ENCODE results near the gene KLHDC1. TPM values are rescaled to one million over a fixed set of nuclear protein-coding genes. Genes with fewer than 3 reads are reported as not detected.

KLHDC1 gene
- total RNA-seq, 1 donor from 2014 or later, result 4.7 TPM

- intact Hi-C loops (cut with DNase I), result no loop called here
Measured at GRCh38 chr14:49670475-49670874, 22.4 kb upstream of the KLHDC1 start.

GRCh38 chr14:49673586-49673985 lies 19.3 kb upstream of the KLHDC1 start:
- no peaks in the 10 kb centered on the region for H3K9me3 ChIP-seq
- intact Hi-C loops (cut with DNase I), result no loop called here
- H3K27me3 ChIP-seq, result no peaks in the 10 kb centered on the region
- no peak overlapping the region for H3K4me3 ChIP-seq
- H3K4me1 ChIP-seq, result no peaks in the 10 kb centered on the region
- H3K27ac ChIP-seq, result no peak overlapping the region
- no peak for DNase-seq (ENCODE audit: extremely low spot score in 2 of 2)
- TF ChIP-seq CTCF (IDR thresholded peaks at IDR 0.05) (no peak), POLR2AphosphoS5 (IDR thresholded peaks at IDR 0.05; ENCODE audit: insufficient read depth in 1 of 2, low read depth in 1 of 2) (no peak), POLR2A (IDR thresholded peaks at IDR 0.05) (no peak)
- H3K36me3 ChIP-seq, result no peaks in the 10 kb centered on the region

More at GRCh38 chr14:49670475-49670874, 22.4 kb upstream of the KLHDC1 start:
- no peaks in the 10 kb centered on the region for H3K4me1 ChIP-seq
- TF ChIP-seq POLR2AphosphoS5 (IDR thresholded peaks at IDR 0.05; ENCODE audit: insufficient read depth in 1 of 2, low read depth in 1 of 2) (no peak), CTCF (IDR thresholded peaks at IDR 0.05) (no peak), POLR2A (IDR thresholded peaks at IDR 0.05) (no peak)
- H3K27me3 ChIP-seq, result no peaks in the 10 kb centered on the region
- H3K27ac ChIP-seq, result no peak overlapping the region
- no peaks in the 10 kb centered on the region for H3K9me3 ChIP-seq
- H3K36me3 ChIP-seq, result no peaks in the 10 kb centered on the region
- DNase-seq (ENCODE audit: extremely low spot score in 2 of 2), result no peak
- no peak overlapping the region for H3K4me3 ChIP-seq

- Histone ChIP-seq H3K4me1 (no peaks in the 10 kb centered on the region), H3K4me3 (no peak overlapping the region), H3K27me3 (no peaks in the 10 kb centered on the region), H3K36me3 (no peaks in the 10 kb centered on the region), H3K27ac (no peak overlapping the region), H3K9me3 (no peaks in the 10 kb centered on the region)
- DNase-seq (ENCODE audit: extremely low spot score in 2 of 2), result no peak
- intact Hi-C loops (cut with DNase I), result no loop called here
- TF ChIP-seq POLR2AphosphoS5 (IDR thresholded peaks at IDR 0.05; ENCODE audit: insufficient read depth in 1 of 2, low read depth in 1 of 2), result no peak
- no peak for TF ChIP-seq POLR2A (IDR thresholded peaks at IDR 0.05)
- TF ChIP-seq CTCF (IDR thresholded peaks at IDR 0.05), result no peak
Measured at GRCh38 chr14:49677643-49678042, 15.3 kb upstream of the KLHDC1 start.

GRCh38 chr14:49679271-49679670 lies 13.6 kb upstream of the KLHDC1 start:
- Histone ChIP-seq H3K4me3 (no peak overlapping the region), H3K36me3 (no peaks in the 10 kb centered on the region), H3K27me3 (no peaks in the 10 kb centered on the region), H3K4me1 (no peaks in the 10 kb centered on the region), H3K27ac (no peak overlapping the region), H3K9me3 (no peaks in the 10 kb centered on the region)
- DNase-seq (ENCODE audit: extremely low spot score in 2 of 2), result no peak
- TF ChIP-seq POLR2A (IDR thresholded peaks at IDR 0.05) (no peak), POLR2AphosphoS5 (IDR thresholded peaks at IDR 0.05; ENCODE audit: insufficient read depth in 1 of 2, low read depth in 1 of 2) (peak in 1 of 2 donors; percentile 57)
- intact Hi-C loops (cut with DNase I), result no loop called here

GRCh38 chr14:49686425-49686824 lies 6.5 kb upstream of the KLHDC1 start:
- no peak overlapping the region for H3K4me3 ChIP-seq
- no peak for TF ChIP-seq POLR2AphosphoS5 (IDR thresholded peaks at IDR 0.05; ENCODE audit: insufficient read depth in 1 of 2, low read depth in 1 of 2)
- no peak for TF ChIP-seq CTCF (IDR thresholded peaks at IDR 0.05)
- no peak for TF ChIP-seq POLR2A (IDR thresholded peaks at IDR 0.05)
- no peaks in the 10 kb centered on the region for H3K27me3 ChIP-seq
- H3K36me3 ChIP-seq, result no peaks in the 10 kb centered on the region
- H3K27ac ChIP-seq, result no peak overlapping the region
- H3K4me1 ChIP-seq, result peaks cover 15% of the 10 kb centered on the region
- intact Hi-C loops (cut with DNase I), result no loop called here
- H3K9me3 ChIP-seq, result no peaks in the 10 kb centered on the region
- DNase-seq (ENCODE audit: extremely low spot score in 2 of 2), result no peak

All from vagina (tissue), 2 donors.